Breast epithelium (tissue), 4 donors: ENCODE data around the gene AFAP1L1. TPM values are rescaled to one million over a fixed set of nuclear protein-coding genes. Genes with fewer than 3 reads are reported as not detected.

ENCODE experiments used
- DNase-seq, 2 donors: peaks; one replicate each; pipeline ENCODE4 v3.0.0-alpha.2; 2019; ENCODE audit warnings: low spot score in 2 of 2
- H3K27ac ChIP-seq, 2 donors: fragments of 200-600 bp; sonication (generic) in 1 of 2; one replicate each; pipeline ENCODE4 v1.5.1; 2016 to 2019; ENCODE audit warnings: mild to moderate bottlenecking in 1 of 2
- H3K27me3 ChIP-seq, 2 donors: fragments of 200-600 bp; sonication (generic) in 1 of 2; one replicate each; pipeline versions ENCODE4 v1.5.1 to v1.6.0; 2017 to 2019; ENCODE audit warnings: control low read depth in 1 of 2, mild to moderate bottlenecking in 1 of 2
- H3K36me3 ChIP-seq: fragments of 200-600 bp; one replicate; pipeline ENCODE4 v1.5.1; 2019
- H3K4me1 ChIP-seq, 2 donors: fragments of 200-600 bp; sonication (generic); one replicate each; pipeline ENCODE4 v1.5.1; 2016 to 2019; ENCODE audit warnings: control low read depth in 1 of 2
- H3K4me3 ChIP-seq, 3 donors: fragments of 200-600 bp; sonication (generic); 1 replicate in 2 of 3; 2 replicates in 1 of 3; pipeline ENCODE4 v1.5.1; 2016 to 2019; ENCODE audit warnings: mild to moderate bottlenecking in 3 of 3, moderate library complexity in 2 of 3
- H3K9me3 ChIP-seq, 2 donors: fragments of 200-600 bp; sonication (generic) in 1 of 2; one replicate each; pipeline ENCODE4 v1.5.1; 2016 to 2019; ENCODE audit warnings: control low read depth in 1 of 2
- CTCF ChIP-seq, 3 donors: fragments of 450-650 bp; IDR thresholded peaks; one replicate each; pipeline ENCODE4 v1.5.1; 2016 to 2017; ENCODE audit warnings: antibody characterized with exemption in 3 of 3, mild to moderate bottlenecking in 3 of 3, moderate library complexity in 3 of 3
- POLR2A ChIP-seq: fragments of 450-650 bp; IDR thresholded peaks from one replicate; pipeline ENCODE4 v1.6.1; 2016; ENCODE audit warnings: antibody characterized with exemption, mild to moderate bottlenecking, moderate library complexity
- POLR2AphosphoS5 ChIP-seq, 3 donors: sonication (generic); formaldehyde crosslinking; IDR thresholded peaks; one replicate each; pipeline ENCODE4 v1.6.1; 2017; ENCODE audit warnings: antibody characterized with exemption in 3 of 3
- intact Hi-C: fragments of 100-400 bp; cut with DNase I; formaldehyde crosslinking; loops from one replicate; pipeline ENCODE4 v1.15.1; 2023; ENCODE audit warnings: low total_unique reads
- total RNA-seq, 3 donors: library from RNA; depleted of rRNA; stranded (reverse); fragments of >200 nt; gene quantifications; one replicate each; pipeline ENCODE4 v1.1.0, GENCODE V29; 2016

AFAP1L1 gene
- total RNA-seq, 3 donors from 2014 or later: 13.3 to 108 (median 26.5) TPM

- peak overlapping the region in 1 of 3 donors; percentile 7 for H3K4me3 ChIP-seq
- TF ChIP-seq POLR2AphosphoS5 (IDR thresholded peaks at IDR 0.05) (no peak), CTCF (IDR thresholded peaks at IDR 0.05) (no peak), POLR2A (no peak)
- no peak for DNase-seq
- intact Hi-C loops: loop anchor here (5.0 kb wide), 1 partner anchor 171 kb away; the partner anchor contains the start of gene CSNK1A1
- no peaks in the 10 kb centered on the region for H3K36me3 ChIP-seq
- no peaks in the 10 kb centered on the region for H3K27me3 ChIP-seq
- H3K4me1 ChIP-seq: peaks cover 0 to 8% of the 10 kb centered on the region in 2 donors
- no peaks in the 10 kb centered on the region for H3K9me3 ChIP-seq
- peak overlapping the region; percentile 62 to 91 for H3K27ac ChIP-seq
Measured at GRCh38 chr5:149381261-149381985, 109.8 kb downstream of the AFAP1L1 start.

GRCh38 chr5:149381986-149382338 lies 110.3 kb downstream of the AFAP1L1 start:
- Histone ChIP-seq H3K27ac (peak overlapping the region; percentile 62 to 91), H3K9me3 (no peaks in the 10 kb centered on the region), H3K4me3 (peak overlapping the region in 1 of 3 donors; percentile 7), H3K4me1 (peaks cover 0 to 8% of the 10 kb centered on the region in 2 donors), H3K36me3 (no peaks in the 10 kb centered on the region), H3K27me3 (no peaks in the 10 kb centered on the region)
- DNase-seq: peak; percentile 70 to 83
- peak; percentile 47 to 60 (median 49) for TF ChIP-seq POLR2AphosphoS5 (IDR thresholded peaks at IDR 0.05)
- no peak for TF ChIP-seq POLR2A
- TF ChIP-seq CTCF (IDR thresholded peaks at IDR 0.05): peak; percentile 86 to 91 (median 90)
- intact Hi-C loops: loop anchor here (5.0 kb wide), 1 partner anchor 170 kb away; the partner anchor contains the start of gene CSNK1A1

- peaks cover 0 to 8% of the 10 kb centered on the region in 2 donors for H3K4me1 ChIP-seq
Measured at GRCh38 chr5:149382517-149383220, 111.0 kb downstream of the AFAP1L1 start.

GRCh38 chr5:149383399-149383798 lies 111.7 kb downstream of the AFAP1L1 start:
- Histone ChIP-seq H3K27ac (peak overlapping the region; percentile 6 to 91), H3K36me3 (no peaks in the 10 kb centered on the region), H3K27me3 (no peaks in the 10 kb centered on the region), H3K9me3 (no peaks in the 10 kb centered on the region), H3K4me1 (peaks cover 0 to 8% of the 10 kb centered on the region in 2 donors), H3K4me3 (no peak overlapping the region)
- DNase-seq: no peak
- TF ChIP-seq CTCF (IDR thresholded peaks at IDR 0.05) (no peak), POLR2A (no peak), POLR2AphosphoS5 (IDR thresholded peaks at IDR 0.05) (no peak)
- intact Hi-C loops: loop anchor here (5.0 kb wide), 1 partner anchor 169 kb away; the partner anchor contains the start of gene CSNK1A1

More at GRCh38 chr5:149382517-149383220, 111.0 kb downstream of the AFAP1L1 start:
- TF ChIP-seq CTCF (IDR thresholded peaks at IDR 0.05) (no peak), POLR2A (no peak), POLR2AphosphoS5 (IDR thresholded peaks at IDR 0.05) (no peak)
- H3K27ac ChIP-seq: peak overlapping the region; percentile 62 to 91
- H3K27me3 ChIP-seq: no peaks in the 10 kb centered on the region
- H3K4me3 ChIP-seq: no peak overlapping the region
- no peaks in the 10 kb centered on the region for H3K36me3 ChIP-seq
- no peaks in the 10 kb centered on the region for H3K9me3 ChIP-seq
- DNase-seq: no peak
- intact Hi-C loops: loop anchor here (5.0 kb wide), 1 partner anchor 170 kb away; the partner anchor contains the start of gene CSNK1A1
